A549 (cell line): ENCODE data around the gene TLCD3A.

Experiments
- CEBPB ChIP-seq, 2 experiments: fragments of >200 bp in 1 of 2; sonication (Bioruptor Twin) in 1 of 2; formaldehyde crosslinking in 1 of 2; IDR thresholded peaks; 2 replicates each; pipeline ENCODE4 v1.6.1; 2012 to 2016
- EP300 ChIP-seq, 2 experiments: fragments of >200 bp; sonication (Bioruptor Twin); formaldehyde crosslinking; IDR thresholded peaks; 2 replicates in 1 of 2; 3 replicates in 1 of 2; pipeline ENCODE4 v1.6.1; 2016 to 2017
- ESRRA ChIP-seq: fragments of 150-350 bp; IDR thresholded peaks from 2 replicates; pipeline ENCODE4 v1.6.1; 2014; ENCODE audit warnings: mild to moderate bottlenecking, low read length, borderline replicate concordance
- HDAC2 ChIP-seq: fragments of 200-600 bp; sonication (generic); IDR thresholded peaks from 2 replicates; pipeline ENCODE4 v1.6.1; 2016
- MAFK ChIP-seq: fragments of 450-650 bp; IDR thresholded peaks from 2 replicates; pipeline ENCODE4 v1.6.1; 2014; ENCODE audit not compliant: partially characterized antibody
- MYC ChIP-seq: IDR thresholded peaks from 2 replicates; pipeline ENCODE4 v1.6.1; 2012; ENCODE audit warnings: mild to moderate bottlenecking, inconsistent platforms, low read length, improper control_type of control experiment, borderline replicate concordance
- POLR2A ChIP-seq: IDR thresholded peaks from 2 replicates; pipeline ENCODE4 v1.6.1; 2012; ENCODE audit warnings: mild to moderate bottlenecking, low read length
- RAD21 ChIP-seq, 2 experiments: fragments of >200 bp in 1 of 2; sonication (Bioruptor Twin) in 1 of 2; formaldehyde crosslinking in 1 of 2; IDR thresholded peaks in 1 of 2; conservative IDR thresholded peaks in 1 of 2; 2 replicates in 1 of 2; 3 replicates in 1 of 2; pipeline ENCODE4 v1.6.1; 2012 to 2018; ENCODE audit warnings: inconsistent platforms in 1 of 2
- RFX5 ChIP-seq: fragments of 450-650 bp; IDR thresholded peaks from 2 replicates; pipeline ENCODE4 v1.7.1; 2014; ENCODE audit warnings: antibody characterized with exemption, mild to moderate bottlenecking, moderate library complexity
- ZFP36 ChIP-seq: fragments of 450-650 bp; IDR thresholded peaks from 2 replicates; pipeline ENCODE4 v1.6.1; 2014; ENCODE audit warnings: borderline replicate concordance; ENCODE audit not compliant: partially characterized antibody
- TF ChIP-seq, protein P1 (sequence below): fragments of >200 bp; sonication (Bioruptor Twin); formaldehyde crosslinking; IDR thresholded peaks from 3 replicates; pipeline ENCODE4 v1.5.1; 2016
- TF ChIP-seq, protein P2 (sequence below): IDR thresholded peaks from 2 replicates; pipeline ENCODE4 v1.6.1; 2012
- TF ChIP-seq, protein P3 (sequence below): fragments of 250-450 bp; sonication (Bioruptor Pico); IDR thresholded peaks from 2 replicates; pipeline ENCODE4 v1.5.0; 2020; ENCODE audit warnings: low read depth, mild to moderate bottlenecking, moderate library complexity

DNA sequence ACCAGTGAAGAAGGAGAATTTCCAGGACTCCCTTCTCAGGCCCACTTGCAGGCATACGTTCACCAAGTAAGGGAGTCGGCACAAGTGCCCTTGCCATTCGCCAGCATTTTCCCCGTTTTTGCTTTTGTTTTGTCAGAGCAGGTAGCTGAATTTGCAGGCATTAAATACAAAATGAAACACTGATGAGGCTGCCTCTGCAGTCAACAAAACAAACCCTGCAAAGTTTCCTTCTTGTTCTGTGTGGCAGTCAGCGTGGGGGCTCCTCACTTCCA, 41.9 kb downstream of the TLCD3A start:
- TF ChIP-seq, protein P1, sequence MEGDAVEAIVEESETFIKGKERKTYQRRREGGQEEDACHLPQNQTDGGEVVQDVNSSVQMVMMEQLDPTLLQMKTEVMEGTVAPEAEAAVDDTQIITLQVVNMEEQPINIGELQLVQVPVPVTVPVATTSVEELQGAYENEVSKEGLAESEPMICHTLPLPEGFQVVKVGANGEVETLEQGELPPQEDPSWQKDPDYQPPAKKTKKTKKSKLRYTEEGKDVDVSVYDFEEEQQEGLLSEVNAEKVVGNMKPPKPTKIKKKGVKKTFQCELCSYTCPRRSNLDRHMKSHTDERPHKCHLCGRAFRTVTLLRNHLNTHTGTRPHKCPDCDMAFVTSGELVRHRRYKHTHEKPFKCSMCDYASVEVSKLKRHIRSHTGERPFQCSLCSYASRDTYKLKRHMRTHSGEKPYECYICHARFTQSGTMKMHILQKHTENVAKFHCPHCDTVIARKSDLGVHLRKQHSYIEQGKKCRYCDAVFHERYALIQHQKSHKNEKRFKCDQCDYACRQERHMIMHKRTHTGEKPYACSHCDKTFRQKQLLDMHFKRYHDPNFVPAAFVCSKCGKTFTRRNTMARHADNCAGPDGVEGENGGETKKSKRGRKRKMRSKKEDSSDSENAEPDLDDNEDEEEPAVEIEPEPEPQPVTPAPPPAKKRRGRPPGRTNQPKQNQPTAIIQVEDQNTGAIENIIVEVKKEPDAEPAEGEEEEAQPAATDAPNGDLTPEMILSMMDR: no peak
- TF ChIP-seq POLR2A: no peak
- TF ChIP-seq CEBPB (IDR thresholded peaks at IDR 0.05): no peak
- TF ChIP-seq ZFP36: no peak
- no peak for TF ChIP-seq RFX5
- no peak for TF ChIP-seq EP300 (IDR thresholded peaks at IDR 0.05)
- TF ChIP-seq, protein P2, sequence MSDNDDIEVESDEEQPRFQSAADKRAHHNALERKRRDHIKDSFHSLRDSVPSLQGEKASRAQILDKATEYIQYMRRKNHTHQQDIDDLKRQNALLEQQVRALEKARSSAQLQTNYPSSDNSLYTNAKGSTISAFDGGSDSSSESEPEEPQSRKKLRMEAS: no peak
- TF ChIP-seq MYC: no peak
- no peak for TF ChIP-seq MAFK
- TF ChIP-seq RAD21 (conservative IDR thresholded peaks at IDR 0.05 in 1 of 2, IDR thresholded peaks at IDR 0.05 in 1 of 2): no peak
- TF ChIP-seq ESRRA: no peak
- no peak for TF ChIP-seq HDAC2
- TF ChIP-seq, protein P3, sequence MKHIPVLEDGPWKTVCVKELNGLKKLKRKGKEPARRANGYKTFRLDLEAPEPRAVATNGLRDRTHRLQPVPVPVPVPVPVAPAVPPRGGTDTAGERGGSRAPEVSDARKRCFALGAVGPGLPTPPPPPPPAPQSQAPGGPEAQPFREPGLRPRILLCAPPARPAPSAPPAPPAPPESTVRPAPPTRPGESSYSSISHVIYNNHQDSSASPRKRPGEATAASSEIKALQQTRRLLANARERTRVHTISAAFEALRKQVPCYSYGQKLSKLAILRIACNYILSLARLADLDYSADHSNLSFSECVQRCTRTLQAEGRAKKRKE (CRISPR knock-in tag): no peak
